Germinal center (tissue), 1 donor: ENCODE results near the gene UBASH3A.

Experiments used
- DNase-seq: peaks from one replicate; pipeline ENCODE4 v3.0.0; 2012; ENCODE audit warnings: mixed read lengths, low spot score

Gene UBASH3A

GRCh38 chr21:42452401-42453223, 48.9 kb downstream of the UBASH3A start:
- DNase-seq, result no peak

- DNase-seq, result no peak
Measured at GRCh38 chr21:42453224-42453985, 49.7 kb downstream of the UBASH3A start.

- no peak for DNase-seq
Measured at GRCh38 chr21:42453986-42454570, 50.4 kb downstream of the UBASH3A start.

- no peak for DNase-seq
Measured at GRCh38 chr21:42454786-42455185, 51.1 kb downstream of the UBASH3A start.

GRCh38 chr21:42455196-42455595, 51.5 kb downstream of the UBASH3A start:
- DNase-seq, result no peak

GRCh38 chr21:42455754-42456440, 52.2 kb downstream of the UBASH3A start:
- no peak for DNase-seq

- DNase-seq, result no peak
Measured at GRCh38 chr21:42456457-42456856, 52.8 kb downstream of the UBASH3A start.

GRCh38 chr21:42459082-42459460, 55.4 kb downstream of the UBASH3A start:
- no peak for DNase-seq

GRCh38 chr21:42459546-42460215, 56.0 kb downstream of the UBASH3A start:
- DNase-seq, result no peak

GRCh38 chr21:42460391-42461184, 56.9 kb downstream of the UBASH3A start:
- peak; percentile 80 for DNase-seq

- DNase-seq, result no peak
Measured at GRCh38 chr21:42461185-42461520, 57.5 kb downstream of the UBASH3A start.

GRCh38 chr21:42461881-42462877, 58.5 kb downstream of the UBASH3A start:
- peak; percentile 31 for DNase-seq

GRCh38 chr21:42463861-42464515, 60.3 kb downstream of the UBASH3A start:
- DNase-seq, result peak; percentile 67

- DNase-seq, result peak; percentile 31
Measured at GRCh38 chr21:42465008-42465802, 61.5 kb downstream of the UBASH3A start.

GRCh38 chr21:42465803-42466127, 62.1 kb downstream of the UBASH3A start:
- DNase-seq, result peak; percentile 32

- no peak for DNase-seq
Measured at GRCh38 chr21:42466700-42467099, 63.0 kb downstream of the UBASH3A start.

GRCh38 chr21:42467140-42467983, 63.7 kb downstream of the UBASH3A start:
- no peak for DNase-seq
